NB4 (cell line): Measurements from ENCODE around the gene FCRL4.

Experiments
- CTCF ChIP-seq: IDR thresholded peaks from one replicate; pipeline ENCODE4 v1.5.1; 2012; ENCODE audit warnings: low read depth, low read length
- MAX ChIP-seq: IDR thresholded peaks from 2 replicates; pipeline ENCODE4 v1.6.1; 2011; ENCODE audit warnings: low read depth, low read length
- POLR2A ChIP-seq: IDR thresholded peaks from 2 replicates; pipeline ENCODE4 v1.6.1; 2011; ENCODE audit warnings: mild to moderate bottlenecking; ENCODE audit not compliant: insufficient read length; ENCODE audit errors: extremely low read depth

GRCh38 chr1:157626099-157626498 is 28.2 kb upstream of the FCRL4 start:
- TF ChIP-seq CTCF: peak; percentile 60
- no peak for TF ChIP-seq POLR2A
- TF ChIP-seq MAX: no peak
